Breast epithelium (tissue), 4 donors: ENCODE results near the gene TSC22D3. TPM values are rescaled to one million over a fixed set of nuclear protein-coding genes. Genes with fewer than 3 reads are reported as not detected.
"Not testable (repeated sequence)": the region's sequence is repeated elsewhere in the genome, so short reads cannot be mapped to it uniquely, and the experiment has no call there.

Source experiments
- DNase-seq, 2 donors: peaks; one replicate each; pipeline ENCODE4 v3.0.0-alpha.2; 2019; ENCODE audit warnings: low spot score in 2 of 2
- H3K27ac ChIP-seq, 2 donors: fragments of 200-600 bp; sonication (generic) in 1 of 2; one replicate each; pipeline ENCODE4 v1.5.1; 2016 to 2019; ENCODE audit warnings: mild to moderate bottlenecking in 1 of 2
- H3K27me3 ChIP-seq, 2 donors: fragments of 200-600 bp; sonication (generic) in 1 of 2; one replicate each; pipeline versions ENCODE4 v1.5.1 to v1.6.0; 2017 to 2019; ENCODE audit warnings: control low read depth in 1 of 2, mild to moderate bottlenecking in 1 of 2
- H3K36me3 ChIP-seq: fragments of 200-600 bp; one replicate; pipeline ENCODE4 v1.5.1; 2019
- H3K4me1 ChIP-seq, 2 donors: fragments of 200-600 bp; sonication (generic); one replicate each; pipeline ENCODE4 v1.5.1; 2016 to 2019; ENCODE audit warnings: control low read depth in 1 of 2
- H3K4me3 ChIP-seq, 3 donors: fragments of 200-600 bp; sonication (generic); 1 replicate in 2 of 3; 2 replicates in 1 of 3; pipeline ENCODE4 v1.5.1; 2016 to 2019; ENCODE audit warnings: mild to moderate bottlenecking in 3 of 3, moderate library complexity in 2 of 3
- H3K9me3 ChIP-seq, 2 donors: fragments of 200-600 bp; sonication (generic) in 1 of 2; one replicate each; pipeline ENCODE4 v1.5.1; 2016 to 2019; ENCODE audit warnings: control low read depth in 1 of 2
- CTCF ChIP-seq, 3 donors: fragments of 450-650 bp; IDR thresholded peaks; one replicate each; pipeline ENCODE4 v1.5.1; 2016 to 2017; ENCODE audit warnings: antibody characterized with exemption in 3 of 3, mild to moderate bottlenecking in 3 of 3, moderate library complexity in 3 of 3
- POLR2A ChIP-seq: fragments of 450-650 bp; IDR thresholded peaks from one replicate; pipeline ENCODE4 v1.6.1; 2016; ENCODE audit warnings: antibody characterized with exemption, mild to moderate bottlenecking, moderate library complexity
- POLR2AphosphoS5 ChIP-seq, 3 donors: sonication (generic); formaldehyde crosslinking; IDR thresholded peaks; one replicate each; pipeline ENCODE4 v1.6.1; 2017; ENCODE audit warnings: antibody characterized with exemption in 3 of 3
- intact Hi-C: fragments of 100-400 bp; cut with DNase I; formaldehyde crosslinking; loops from one replicate; pipeline ENCODE4 v1.15.1; 2023; ENCODE audit warnings: low total_unique reads
- total RNA-seq, 3 donors: library from RNA; depleted of rRNA; stranded (reverse); fragments of >200 nt; gene quantifications; one replicate each; pipeline ENCODE4 v1.1.0, GENCODE V29; 2016

Gene TSC22D3
- 1,000 to 10,000 TPM in 1 of 3 donors, 100 to 1,000 TPM in 2; 606 to 1,046 (median 681) TPM for total RNA-seq

GRCh38 chrX:107775734-107776511, at the start of gene TSC22D3:
TSC22D3 (minus strand) TSS chrX:107775787; CDS start chrX:107775419, 368 bp downstream.
- Histone ChIP-seq H3K4me3 (peak within 1 kb of the TSS; percentile 55 to 72 (median 59)), H3K9me3 (no peaks in the 10 kb centered on the region), H3K36me3 (no peaks in the 10 kb centered on the region), H3K27ac (peak within 1 kb of the TSS; percentile 76 to 81), H3K4me1 (no peaks in the 10 kb centered on the region), H3K27me3 (peaks cover 3 to 52% of the 10 kb centered on the region in 2 donors)
- DNase-seq = peak; percentile 67 to 80
- intact Hi-C loops = no loop called here
- TF ChIP-seq POLR2A = no peak
- TF ChIP-seq POLR2AphosphoS5 (IDR thresholded peaks at IDR 0.05) = peak in 2 of 3 donors; percentile 8 to 46
- no peak for TF ChIP-seq CTCF (IDR thresholded peaks at IDR 0.05)

GRCh38 chrX:107823456-107823855, 47.9 kb upstream of the TSC22D3 start:
- intact Hi-C loops = no loop called here
- H3K4me1 ChIP-seq = no peaks in the 10 kb centered on the region
- TF ChIP-seq CTCF (IDR thresholded peaks at IDR 0.05) (no peak), POLR2AphosphoS5 (IDR thresholded peaks at IDR 0.05) (no peak), POLR2A (no peak)
- peaks cover 0 to 16% of the 10 kb centered on the region in 2 donors for H3K27me3 ChIP-seq
- no peak overlapping the region for H3K27ac ChIP-seq
- no peak overlapping the region for H3K4me3 ChIP-seq
- peaks cover 12 to 17% of the 10 kb centered on the region in 2 donors for H3K9me3 ChIP-seq
- no peaks in the 10 kb centered on the region for H3K36me3 ChIP-seq
- no peak for DNase-seq

GRCh38 chrX:107823042-107823441, 47.5 kb upstream of the TSC22D3 start:
- no peaks in the 10 kb centered on the region for H3K4me1 ChIP-seq
- TF ChIP-seq POLR2A (no peak), POLR2AphosphoS5 (IDR thresholded peaks at IDR 0.05) (no peak), CTCF (IDR thresholded peaks at IDR 0.05) (no peak)
- H3K27ac ChIP-seq = no peak overlapping the region
- no peak overlapping the region for H3K4me3 ChIP-seq
- intact Hi-C loops = no loop called here
- no peak for DNase-seq
- peaks cover 0 to 16% of the 10 kb centered on the region in 2 donors for H3K27me3 ChIP-seq
- peaks cover 16 to 22% of the 10 kb centered on the region in 2 donors for H3K9me3 ChIP-seq
- H3K36me3 ChIP-seq = no peaks in the 10 kb centered on the region

GRCh38 chrX:107818900-107819521, 43.4 kb upstream of the TSC22D3 start:
- Histone ChIP-seq H3K4me1 (no peaks in the 10 kb centered on the region), H3K27ac (no peak overlapping the region), H3K9me3 (peaks cover 17 to 23% of the 10 kb centered on the region in 2 donors), H3K4me3 (no peak overlapping the region), H3K36me3 (no peaks in the 10 kb centered on the region), H3K27me3 (peaks cover 0 to 6% of the 10 kb centered on the region in 2 donors)
- DNase-seq = no peak
- intact Hi-C loops = no loop called here
- no peak for TF ChIP-seq CTCF (IDR thresholded peaks at IDR 0.05)
- no peak for TF ChIP-seq POLR2AphosphoS5 (IDR thresholded peaks at IDR 0.05)
- no peak for TF ChIP-seq POLR2A

GRCh38 chrX:107810053-107810452, 34.5 kb upstream of the TSC22D3 start:
- H3K27me3 ChIP-seq = peaks cover 0 to 37% of the 10 kb centered on the region in 2 donors
- H3K9me3 ChIP-seq, DNase-seq, H3K4me3 ChIP-seq, H3K36me3 ChIP-seq, intact Hi-C loops, H3K4me1 ChIP-seq, H3K27ac ChIP-seq: not testable (repeated sequence)
